PC-9 (cell line): ENCODE results near the gene SLC35F4.

ENCODE experiments used
- EZH2 ChIP-seq: fragments of 200-600 bp; sonication (generic); IDR thresholded peaks from 2 replicates; pipeline ENCODE4 v1.8.0; 2017; ENCODE audit warnings: antibody characterized with exemption, low read depth
- TF ChIP-seq, protein P1 (sequence below): fragments of 200-600 bp; sonication (generic); conservative IDR thresholded peaks from 2 replicates; pipeline ENCODE4 v1.6.1; 2017; ENCODE audit warnings: mixed run types, antibody characterized with exemption, mild to moderate bottlenecking, moderate library complexity

DNA sequence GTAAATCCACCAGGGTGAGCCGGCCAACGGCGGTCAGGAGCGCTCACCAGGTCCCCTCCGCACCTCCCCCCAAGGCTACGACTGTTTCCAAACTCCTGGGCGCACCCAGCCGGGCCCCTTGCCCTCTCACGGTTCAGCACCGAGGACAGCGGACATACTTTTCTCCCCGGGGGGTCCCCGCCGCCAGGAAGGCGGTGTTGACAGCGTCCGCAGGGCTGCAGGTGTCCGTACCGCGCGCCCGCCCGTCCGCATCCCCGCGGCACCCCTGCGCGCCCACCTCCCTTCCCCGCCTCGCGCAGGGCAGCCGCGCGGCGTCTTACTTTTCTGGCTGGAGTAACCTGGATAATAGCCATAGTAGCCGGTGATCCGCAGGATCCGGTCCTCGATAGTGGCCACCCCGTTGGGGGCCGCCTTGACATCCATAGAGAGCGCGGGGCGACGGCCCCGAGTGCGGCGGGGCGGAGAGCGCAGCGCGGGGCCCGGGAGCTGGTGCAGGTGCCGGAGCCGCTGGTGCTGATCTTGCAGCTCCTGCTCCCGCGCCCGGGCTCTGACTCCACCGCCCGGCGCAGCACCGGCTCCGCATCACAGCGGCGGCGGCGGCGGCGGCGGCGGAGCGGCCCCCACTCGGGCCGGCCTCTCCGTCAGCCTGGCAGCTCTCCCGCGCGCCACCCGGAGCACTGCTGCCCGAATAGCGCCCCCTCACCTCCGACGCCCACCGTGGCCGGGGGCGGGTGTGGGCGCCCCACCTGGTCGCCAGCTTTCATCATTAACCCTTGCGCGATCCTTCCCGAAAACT lies at the start of gene SLC35F4:
- TF ChIP-seq, protein P1, sequence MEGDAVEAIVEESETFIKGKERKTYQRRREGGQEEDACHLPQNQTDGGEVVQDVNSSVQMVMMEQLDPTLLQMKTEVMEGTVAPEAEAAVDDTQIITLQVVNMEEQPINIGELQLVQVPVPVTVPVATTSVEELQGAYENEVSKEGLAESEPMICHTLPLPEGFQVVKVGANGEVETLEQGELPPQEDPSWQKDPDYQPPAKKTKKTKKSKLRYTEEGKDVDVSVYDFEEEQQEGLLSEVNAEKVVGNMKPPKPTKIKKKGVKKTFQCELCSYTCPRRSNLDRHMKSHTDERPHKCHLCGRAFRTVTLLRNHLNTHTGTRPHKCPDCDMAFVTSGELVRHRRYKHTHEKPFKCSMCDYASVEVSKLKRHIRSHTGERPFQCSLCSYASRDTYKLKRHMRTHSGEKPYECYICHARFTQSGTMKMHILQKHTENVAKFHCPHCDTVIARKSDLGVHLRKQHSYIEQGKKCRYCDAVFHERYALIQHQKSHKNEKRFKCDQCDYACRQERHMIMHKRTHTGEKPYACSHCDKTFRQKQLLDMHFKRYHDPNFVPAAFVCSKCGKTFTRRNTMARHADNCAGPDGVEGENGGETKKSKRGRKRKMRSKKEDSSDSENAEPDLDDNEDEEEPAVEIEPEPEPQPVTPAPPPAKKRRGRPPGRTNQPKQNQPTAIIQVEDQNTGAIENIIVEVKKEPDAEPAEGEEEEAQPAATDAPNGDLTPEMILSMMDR, result no peak
- TF ChIP-seq EZH2, result no peak
